ENCODE measurements around the gene MCIDAS. TPM values are rescaled to one million over a fixed set of nuclear protein-coding genes. Genes with fewer than 3 reads are reported as not detected.
A peak's percentile ranks its signal among the peaks of the same experiment; 100 is the strongest.

Gene MCIDAS
- total and polyA plus RNA-seq, 2 experiments from 2014 or later, result 0.49 TPM; not detected in 1

DNA sequence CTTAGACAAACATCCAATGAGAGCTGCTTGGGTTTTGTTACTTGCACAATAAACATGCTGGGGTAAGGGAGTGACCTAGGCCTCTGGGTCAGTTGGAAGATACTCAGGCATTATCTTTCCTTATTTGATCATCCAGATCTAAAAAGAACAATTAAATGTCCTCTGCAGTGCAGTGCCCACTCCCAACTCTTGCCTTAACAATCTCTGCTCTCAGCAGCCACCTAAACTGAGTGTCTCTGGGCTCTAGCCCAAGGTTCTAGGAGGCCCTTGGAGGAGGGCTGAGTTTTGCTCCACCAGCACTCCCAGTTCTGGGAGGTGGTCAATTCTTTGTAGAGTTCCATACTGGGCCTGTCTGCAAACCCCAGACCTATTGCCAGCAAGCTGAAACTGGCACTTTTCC, 1.8 kb downstream of the MCIDAS start:
- Histone ChIP-seq H3K4me1 (ENCODE audit: low read depth) (no peaks in the 10 kb centered on the region), H3K27me3 (peaks cover 100% of the 10 kb centered on the region), H3K9me3 (ENCODE audit: low read depth) (no peaks in the 10 kb centered on the region), H3K36me3 (no peaks in the 10 kb centered on the region), H3K4me3 (no peak overlapping the region), H3K27ac (no peak overlapping the region)
- TF ChIP-seq CTCF (IDR thresholded peaks at IDR 0.05; ENCODE audit: low read depth, low read length), result no peak
- DNase-seq (ENCODE audit: low read depth in 1 of 2, low spot score in 1 of 2), result no peak

DNA sequence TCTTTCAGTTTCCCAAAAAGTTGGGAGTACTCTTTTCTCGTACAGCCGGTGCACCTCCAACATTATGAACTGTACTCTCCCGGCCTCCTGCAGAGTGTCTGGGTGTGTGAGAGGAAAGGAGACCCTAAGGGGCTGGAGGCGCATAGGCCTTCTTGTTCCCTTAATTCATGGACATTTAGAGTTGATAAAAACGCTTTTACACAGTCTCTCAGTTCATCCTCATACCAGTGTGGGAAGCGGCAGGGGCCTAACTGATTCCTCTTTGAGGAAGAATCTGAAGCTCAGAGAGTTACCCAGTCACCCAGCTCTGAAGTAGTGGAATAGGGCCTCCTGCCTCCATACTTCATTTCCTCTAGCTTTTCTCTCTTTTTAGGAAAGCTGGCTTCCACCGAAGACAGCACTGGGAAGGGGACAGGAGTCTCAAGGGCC, 3.3 kb downstream of the MCIDAS start:
- Histone ChIP-seq H3K36me3 (no peaks in the 10 kb centered on the region), H3K4me3 (no peak overlapping the region), H3K27me3 (peaks cover 100% of the 10 kb centered on the region), H3K27ac (no peak overlapping the region), H3K4me1 (ENCODE audit: low read depth) (no peaks in the 10 kb centered on the region), H3K9me3 (ENCODE audit: low read depth) (no peaks in the 10 kb centered on the region)
- no peak for TF ChIP-seq CTCF (IDR thresholded peaks at IDR 0.05; ENCODE audit: low read depth, low read length)
- no peak for DNase-seq (ENCODE audit: low read depth in 1 of 2, low spot score in 1 of 2)

- DNase-seq (ENCODE audit: low read depth in 1 of 2, low spot score in 1 of 2), result peak in 1 of 2 donors; percentile 56
- Histone ChIP-seq H3K36me3 (no peaks in the 10 kb centered on the region), H3K27me3 (peaks cover 100% of the 10 kb centered on the region), H3K4me3 (peak overlapping the region; percentile 14), H3K27ac (no peak overlapping the region), H3K9me3 (ENCODE audit: low read depth) (no peaks in the 10 kb centered on the region), H3K4me1 (ENCODE audit: low read depth) (no peaks in the 10 kb centered on the region)
- no peak for TF ChIP-seq CTCF (IDR thresholded peaks at IDR 0.05; ENCODE audit: low read depth, low read length)
Measured at GRCh38 chr5:55222985-55223811, 3.9 kb downstream of the MCIDAS start.

GRCh38 chr5:55222092-55222984, 4.8 kb downstream of the MCIDAS start:
- no peaks in the 10 kb centered on the region for H3K9me3 ChIP-seq (ENCODE audit: low read depth)
- H3K27ac ChIP-seq, result no peak overlapping the region
- H3K4me3 ChIP-seq, result peak overlapping the region; percentile 14
- H3K27me3 ChIP-seq, result peaks cover 100% of the 10 kb centered on the region
- H3K4me1 ChIP-seq (ENCODE audit: low read depth), result no peaks in the 10 kb centered on the region
- no peak for TF ChIP-seq CTCF (IDR thresholded peaks at IDR 0.05; ENCODE audit: low read depth, low read length)
- DNase-seq (ENCODE audit: low read depth in 1 of 2, low spot score in 1 of 2), result no peak
- no peaks in the 10 kb centered on the region for H3K36me3 ChIP-seq

- peaks cover 96% of the 10 kb centered on the region for H3K27me3 ChIP-seq
- no peaks in the 10 kb centered on the region for H3K36me3 ChIP-seq
- peak overlapping the region; percentile 41 for H3K4me3 ChIP-seq
- no peaks in the 10 kb centered on the region for H3K9me3 ChIP-seq (ENCODE audit: low read depth)
- DNase-seq (ENCODE audit: low read depth in 1 of 2, low spot score in 1 of 2), result peak; percentile 24 to 51
- TF ChIP-seq CTCF (IDR thresholded peaks at IDR 0.05; ENCODE audit: low read depth, low read length), result no peak
- no peaks in the 10 kb centered on the region for H3K4me1 ChIP-seq (ENCODE audit: low read depth)
- H3K27ac ChIP-seq, result no peak overlapping the region
Measured at GRCh38 chr5:55220433-55221185, 6.5 kb downstream of the MCIDAS start.
